HG03196 (cell line): ENCODE results near the gene SUSD2.
"Not testable (repeated sequence)": the region's sequence is repeated elsewhere in the genome, so short reads cannot be mapped to it uniquely, and the experiment has no call there.

Experiments used
- ATAC-seq: cut with Tn5 transposase; IDR thresholded peaks from one replicate; pipeline ENCODE4 v1.9.1; 2021; ENCODE audit not compliant: unreplicated experiment

Gene SUSD2

DNA sequence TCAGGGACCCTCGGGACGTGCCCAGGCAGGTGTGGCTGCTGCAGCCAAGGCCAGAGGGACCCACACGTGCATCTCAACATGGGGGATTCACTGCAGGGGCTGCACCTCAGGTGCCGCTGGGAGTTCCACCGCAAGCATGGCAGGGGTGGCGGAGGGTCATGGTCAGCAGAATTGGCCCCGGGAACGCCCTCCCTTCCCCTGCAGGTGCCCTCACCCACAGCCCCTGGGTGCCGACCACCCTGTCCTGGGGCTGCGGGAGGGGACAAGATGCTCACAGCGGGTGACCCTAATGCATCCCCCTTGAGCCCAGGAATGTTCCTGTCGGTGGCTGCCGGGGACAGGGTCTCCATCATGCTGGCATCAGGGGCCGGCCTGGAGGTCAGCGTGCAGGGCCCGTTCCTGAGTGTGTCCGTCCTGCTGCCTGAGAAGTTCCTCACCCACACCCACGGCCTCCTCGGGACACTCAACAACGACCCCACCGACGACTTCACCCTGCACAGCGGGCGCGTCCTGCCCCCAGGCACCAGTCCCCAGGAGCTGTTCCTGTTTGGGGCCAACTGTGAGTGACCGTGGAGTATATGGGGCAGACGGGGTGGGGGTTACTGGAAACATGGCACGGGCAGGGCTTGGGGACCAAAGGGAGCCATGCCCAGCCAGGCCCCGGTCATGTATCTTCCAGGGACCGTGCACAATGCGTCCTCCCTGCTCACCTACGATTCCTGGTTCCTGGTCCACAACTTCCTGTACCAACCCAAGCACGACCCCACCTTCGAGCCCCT is 5.8 kb downstream of the SUSD2 start:
- no peak for ATAC-seq

DNA sequence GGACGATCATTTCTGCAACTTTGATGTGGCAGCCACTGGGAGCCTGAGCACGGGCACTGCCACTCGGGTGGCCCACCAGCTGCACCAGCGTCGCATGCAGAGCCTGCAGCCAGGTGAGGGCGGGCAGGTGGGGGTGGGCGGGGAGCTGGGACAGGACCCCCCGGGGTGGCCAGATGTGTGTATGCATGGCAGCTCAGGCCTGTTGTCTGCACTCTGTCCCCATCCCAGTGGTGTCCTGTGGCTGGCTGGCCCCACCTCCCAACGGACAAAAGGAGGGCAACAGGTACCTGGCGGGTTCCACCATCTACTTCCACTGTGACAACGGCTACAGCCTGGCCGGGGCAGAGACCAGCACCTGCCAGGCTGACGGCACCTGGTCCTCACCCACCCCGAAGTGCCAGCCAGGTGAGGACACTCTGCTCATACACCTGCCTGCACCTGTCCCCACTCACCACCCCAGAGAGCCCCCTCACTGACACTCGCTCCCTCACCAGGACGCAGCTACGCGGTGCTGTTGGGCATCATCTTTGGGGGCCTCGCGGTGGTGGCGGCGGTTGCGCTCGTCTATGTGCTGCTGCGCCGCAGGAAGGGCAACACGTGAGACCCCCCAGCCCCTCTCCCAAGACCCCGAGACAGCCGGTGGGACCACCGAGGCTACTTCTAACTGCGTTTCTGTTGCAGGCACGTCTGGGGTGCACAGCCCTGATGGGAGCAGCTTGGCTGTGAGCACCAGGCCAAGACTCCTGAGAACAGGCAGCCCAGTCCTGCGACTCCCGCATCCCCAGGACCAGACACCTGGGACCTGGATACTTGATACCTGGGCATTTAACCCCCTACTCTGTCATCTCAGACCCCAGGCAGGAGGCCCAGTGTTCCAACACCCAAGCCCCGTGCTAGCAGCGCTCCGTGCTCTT is 6.7 kb downstream of the SUSD2 start:
- ATAC-seq, result no peak

DNA sequence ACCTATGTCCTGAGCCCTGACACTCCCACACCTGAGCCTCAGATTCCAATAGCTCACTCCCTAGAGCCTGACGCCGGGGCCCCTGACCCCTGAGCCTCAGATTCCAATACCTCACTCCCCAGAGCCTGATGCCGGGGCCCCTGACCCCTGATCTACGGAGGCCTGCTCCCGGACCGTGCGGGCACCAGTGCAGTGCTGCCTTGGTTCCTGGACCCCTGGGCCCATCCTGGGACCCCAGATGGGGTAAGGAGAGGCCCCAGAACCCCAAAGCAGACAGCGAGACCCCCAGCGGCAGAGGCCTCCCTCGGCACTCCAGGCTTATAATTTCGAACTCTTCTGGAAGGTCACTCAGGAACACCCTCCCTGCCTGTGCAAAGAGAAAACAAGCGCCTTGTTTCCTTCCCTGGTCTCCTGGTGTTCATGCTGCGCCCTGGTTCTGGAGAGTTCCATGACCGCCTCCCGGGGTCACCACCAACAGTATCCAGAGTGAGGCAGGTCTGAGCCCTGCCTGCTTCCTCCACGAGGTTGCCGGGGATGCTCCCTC is 7.5 kb downstream of the SUSD2 start:
- no peak for ATAC-seq

DNA sequence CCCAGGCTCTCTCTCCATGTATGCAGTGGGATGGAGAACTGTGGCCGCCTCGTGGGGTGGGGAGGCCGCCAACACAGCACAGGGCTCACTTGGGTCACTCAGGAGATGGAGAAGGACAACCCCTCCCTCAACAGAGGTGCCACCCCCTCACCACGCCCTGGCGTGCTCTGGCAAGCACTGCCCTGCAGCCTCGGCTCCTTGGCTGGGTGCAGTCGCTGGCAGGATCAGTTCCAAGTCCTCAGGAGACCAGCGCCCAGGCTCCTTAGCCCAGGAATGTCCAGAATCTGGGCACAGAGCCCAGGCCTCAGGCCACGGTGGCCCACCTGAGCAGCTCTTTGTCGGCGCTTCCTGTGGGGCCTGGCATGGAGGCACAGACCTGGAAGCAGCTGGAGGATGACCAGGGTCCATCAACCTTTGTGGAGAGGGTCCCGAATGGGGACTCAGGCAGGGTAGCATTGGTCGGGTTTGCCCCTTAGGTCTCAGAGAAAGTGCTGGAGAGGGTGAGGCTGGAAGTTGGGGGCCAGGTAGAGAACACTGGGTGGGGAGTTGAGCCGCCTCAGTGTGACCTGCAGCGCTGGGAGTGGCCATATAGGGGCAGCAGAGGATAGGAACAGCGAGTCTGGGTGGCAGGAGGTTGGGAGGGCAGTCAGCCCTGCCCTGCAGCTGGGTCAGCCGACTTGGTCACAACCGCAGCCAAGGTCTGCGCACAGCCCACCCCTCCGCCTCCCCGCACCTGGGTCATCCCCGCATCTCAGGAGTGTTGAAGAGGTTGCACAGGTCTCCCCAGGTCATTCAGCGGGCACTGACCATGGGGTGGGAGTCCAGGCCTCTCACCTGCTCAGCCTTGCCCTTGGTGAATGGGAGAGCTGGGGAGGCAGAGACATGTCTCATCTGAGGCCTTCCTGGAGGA is 8.2 kb downstream of the SUSD2 start:
- no peak for ATAC-seq

DNA sequence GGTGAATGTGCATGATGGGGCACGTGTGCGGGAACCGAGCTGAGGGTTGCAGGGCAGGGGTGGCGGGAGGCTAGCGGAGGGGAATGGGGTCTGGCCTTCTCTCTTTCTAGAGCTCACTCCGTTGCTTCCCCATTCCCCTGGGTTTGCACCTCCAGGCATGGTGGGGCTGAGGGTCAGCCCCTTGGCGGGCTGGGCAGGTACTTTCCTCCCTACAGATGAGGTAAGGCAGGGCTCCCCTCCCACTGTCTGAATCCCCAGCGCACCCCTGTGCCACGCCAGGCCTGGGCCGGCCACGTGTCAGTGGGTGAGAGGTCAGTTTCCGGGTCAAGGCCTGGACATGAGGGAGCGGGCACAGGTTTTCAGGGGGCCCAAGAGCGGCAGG is 8.9 kb downstream of the SUSD2 start:
- ATAC-seq, result no peak

DNA sequence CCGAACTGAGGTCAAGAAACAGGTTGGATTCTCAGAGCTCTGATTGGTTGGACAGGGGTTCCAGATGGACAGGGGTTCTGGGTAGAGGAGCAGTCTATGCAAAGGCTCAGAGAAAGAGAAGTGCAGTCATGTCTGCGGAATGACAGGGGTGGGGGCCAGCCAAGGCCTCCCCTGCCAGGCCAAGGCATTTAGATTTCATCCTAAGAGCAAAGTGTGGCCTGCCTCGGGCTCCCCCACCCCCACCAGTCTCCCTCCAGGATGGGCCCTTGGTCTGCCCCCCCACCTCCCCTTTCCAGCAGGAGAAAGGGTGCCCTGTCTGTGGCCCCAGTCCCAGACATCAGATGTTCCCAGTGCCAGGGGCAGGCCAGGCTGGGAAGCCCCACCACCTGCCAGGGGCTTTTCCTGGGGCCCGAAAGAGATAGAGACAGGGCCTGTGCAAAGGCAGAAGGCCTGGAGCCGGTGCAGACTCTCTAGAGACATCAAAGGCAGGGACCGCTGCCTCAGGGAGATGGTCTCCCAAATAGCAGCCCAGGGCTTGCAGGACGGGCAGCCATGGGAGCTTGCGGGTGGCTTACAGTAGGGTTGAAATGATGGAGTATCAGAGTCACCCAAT is 9.4 kb downstream of the SUSD2 start:
- no peak for ATAC-seq

DNA sequence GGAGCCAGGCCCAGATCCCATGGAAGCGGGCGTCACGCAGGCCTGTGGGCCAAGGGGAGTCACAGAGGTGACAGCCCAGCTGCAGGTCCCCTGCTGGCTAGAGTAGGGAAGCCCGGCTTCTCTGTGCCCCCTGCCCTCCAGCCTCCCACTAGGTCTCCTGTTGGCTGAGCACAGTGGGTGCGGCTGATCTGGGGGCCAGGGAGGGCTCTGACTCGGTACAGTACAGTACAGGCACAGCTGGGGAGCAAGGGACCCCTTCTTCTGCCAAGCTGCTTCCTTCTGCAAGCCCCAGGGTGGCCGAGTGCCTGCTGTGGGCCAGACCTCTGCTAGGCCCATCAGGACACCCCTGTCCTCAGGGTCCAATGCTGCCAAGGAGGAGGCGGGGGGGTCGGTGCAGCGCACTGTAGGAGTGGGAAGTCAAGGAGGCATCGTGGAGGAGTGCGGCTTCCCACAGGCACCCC is 10.1 kb downstream of the SUSD2 start:
- ATAC-seq, result no peak

DNA sequence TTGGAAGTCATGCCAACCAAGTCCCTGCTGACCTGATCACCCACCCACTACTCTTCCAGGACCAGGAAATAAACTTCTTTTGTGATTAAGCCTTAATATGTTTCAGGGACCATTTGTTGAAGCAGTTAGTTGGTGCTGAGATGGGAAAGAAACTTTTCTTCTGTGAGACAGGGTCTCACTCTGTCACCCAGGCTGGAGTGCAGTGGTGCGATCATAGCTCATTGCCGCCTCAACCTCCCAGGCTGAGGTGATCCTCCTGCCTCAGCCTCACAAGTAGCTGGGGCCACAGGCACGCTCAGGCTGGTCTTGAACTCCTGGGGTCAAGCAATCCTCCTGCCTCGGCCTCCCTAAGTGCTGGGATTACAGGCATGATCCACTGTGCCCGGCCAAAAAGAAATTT is 10.6 kb downstream of the SUSD2 start:
- ATAC-seq, result no peak

DNA sequence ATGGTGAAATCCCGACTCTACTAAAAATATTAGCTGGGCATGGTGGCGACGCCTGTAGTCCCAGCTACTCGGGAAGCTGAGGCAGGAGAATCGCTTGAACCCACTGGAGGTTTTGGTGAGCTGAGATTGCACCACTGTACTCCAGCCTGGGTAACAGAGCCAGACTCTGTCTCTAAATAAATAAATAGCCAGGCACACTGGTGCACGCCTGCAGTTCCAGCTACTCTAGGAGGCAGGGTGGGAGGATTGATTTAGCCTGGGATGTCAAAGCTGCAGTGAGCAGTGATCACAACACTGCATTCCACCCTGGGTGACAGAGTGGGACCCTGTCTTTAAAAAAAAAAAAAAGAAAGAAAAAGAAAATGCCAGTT is 17.4 kb downstream of the SUSD2 start:
- no peak for ATAC-seq

DNA sequence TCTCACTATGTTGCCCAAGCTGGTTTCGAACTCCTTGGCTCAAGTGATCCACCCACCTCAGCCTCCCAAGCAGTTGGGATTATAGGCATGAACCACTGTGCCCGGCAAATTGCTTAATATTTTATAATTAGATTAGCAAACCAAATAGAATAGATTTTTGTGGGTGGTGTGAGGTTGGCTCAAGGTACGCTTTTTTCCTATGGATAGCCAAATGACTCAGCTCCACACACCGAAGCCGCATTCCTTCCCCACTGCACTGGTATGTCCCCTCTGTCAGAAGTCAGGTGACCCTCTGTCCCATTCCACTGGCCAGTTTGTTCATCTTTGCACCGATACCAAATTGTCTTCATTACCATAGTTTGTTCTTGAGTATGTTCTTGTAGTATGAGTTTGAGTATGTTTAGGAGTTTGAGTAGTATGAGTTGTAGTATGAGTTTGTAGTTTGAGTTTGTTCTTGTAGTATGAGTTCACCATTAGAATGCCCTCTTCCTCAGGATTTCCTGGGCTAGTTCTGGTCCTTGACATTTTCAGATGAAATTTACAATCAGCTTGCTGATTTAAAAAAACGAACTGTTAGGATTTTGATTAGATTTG is 19.4 kb downstream of the SUSD2 start:
- ATAC-seq, result no peak

DNA sequence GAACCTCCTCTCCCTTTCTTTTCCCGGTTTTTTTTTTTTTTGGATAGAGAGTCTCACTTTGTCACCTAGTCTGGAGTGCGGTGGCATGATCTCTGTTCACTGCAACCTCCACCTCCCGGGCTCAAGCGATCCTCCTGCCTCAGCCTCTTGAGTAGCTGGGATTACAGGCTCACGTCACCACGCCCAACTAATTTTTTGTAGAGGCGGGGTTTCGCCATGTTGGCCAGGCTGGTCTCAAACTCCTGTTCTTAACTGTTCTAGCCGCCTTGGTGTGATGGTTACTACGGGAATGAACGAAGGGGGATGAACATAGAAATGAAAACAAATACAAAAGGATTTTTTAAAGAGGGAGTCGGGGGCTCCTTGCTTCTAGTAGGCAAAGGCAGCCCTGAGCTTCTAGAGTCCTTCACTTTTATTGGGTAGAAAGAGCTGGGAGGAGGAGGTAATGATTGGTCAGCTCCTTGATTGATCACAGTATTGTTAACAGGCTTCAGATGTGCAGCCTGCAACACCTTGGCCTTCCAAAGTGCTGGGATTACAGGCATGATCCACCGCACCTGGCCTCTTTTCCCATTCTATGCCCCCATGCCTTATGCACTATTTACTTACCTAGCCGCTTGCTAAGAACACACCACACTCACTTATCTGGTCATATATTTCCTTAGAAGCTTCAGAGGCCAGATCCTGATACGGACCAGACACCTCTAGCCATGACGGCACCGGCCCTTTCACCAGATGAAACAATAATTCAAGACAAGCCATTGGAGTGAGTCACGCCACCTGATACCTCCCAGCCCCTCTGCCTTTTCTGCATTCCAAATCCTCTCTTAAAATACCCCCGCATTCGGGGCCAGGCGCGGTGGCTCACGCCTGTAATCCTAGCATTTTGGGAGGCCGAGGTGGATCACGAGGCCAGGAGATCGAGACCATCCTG is 20.7 kb downstream of the SUSD2 start:
- ATAC-seq, result no peak

DNA sequence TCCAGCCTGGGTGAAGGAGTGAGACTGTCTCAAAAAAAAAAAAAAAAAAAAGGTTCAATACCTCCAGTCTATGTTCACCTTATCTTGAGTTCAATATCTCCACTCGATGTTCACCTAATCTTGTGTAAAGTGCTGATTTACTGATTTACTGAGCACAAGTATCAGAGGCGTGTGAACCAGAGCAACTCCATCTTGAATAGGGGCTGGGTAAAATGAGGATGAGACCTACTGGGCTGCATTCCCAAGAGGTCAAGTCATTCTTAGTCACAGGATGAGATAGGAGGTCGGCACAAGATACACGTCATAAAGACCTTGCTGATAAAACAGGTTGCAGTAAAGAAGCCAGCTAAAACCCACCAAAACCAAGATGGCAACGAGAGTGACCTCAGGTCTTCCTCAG is 22.6 kb downstream of the SUSD2 start:
- ATAC-seq, result not testable (repeated sequence)

DNA sequence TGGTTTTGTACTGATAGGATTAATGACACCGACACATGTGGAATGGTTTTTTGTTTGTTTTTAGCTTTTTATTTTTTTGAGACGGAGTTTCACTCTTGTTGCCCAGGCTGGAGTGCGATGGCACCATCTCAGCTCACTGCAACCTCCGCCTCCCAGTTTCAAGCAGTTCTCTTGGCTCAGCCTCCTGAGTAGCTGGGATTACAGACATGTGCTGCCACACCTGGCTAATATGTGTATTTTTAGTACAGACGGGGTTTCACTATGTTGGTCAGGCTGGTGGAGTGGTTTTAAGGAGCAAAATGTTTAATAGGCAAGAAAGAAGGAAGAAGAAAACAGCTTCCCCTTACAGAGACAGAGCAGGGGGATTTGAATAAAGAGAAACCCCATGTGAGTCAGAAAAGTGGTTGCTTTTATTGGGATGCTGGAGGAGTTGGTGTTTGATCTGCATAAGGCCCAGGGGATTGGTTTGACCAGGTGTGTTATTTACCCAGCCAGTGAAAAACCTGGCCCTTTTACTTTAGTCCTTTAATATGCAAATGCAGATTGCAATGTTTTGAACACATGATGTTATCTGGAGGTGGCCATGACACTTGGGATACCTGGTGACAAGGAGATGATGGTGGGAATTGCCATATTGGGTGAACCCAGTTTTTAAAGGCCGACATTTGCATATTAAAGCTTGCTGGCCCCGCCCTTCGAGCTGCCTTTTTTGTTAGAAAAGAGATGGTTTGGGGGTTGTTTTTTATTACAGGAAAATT is 24.3 kb downstream of the SUSD2 start:
- ATAC-seq, result no peak

DNA sequence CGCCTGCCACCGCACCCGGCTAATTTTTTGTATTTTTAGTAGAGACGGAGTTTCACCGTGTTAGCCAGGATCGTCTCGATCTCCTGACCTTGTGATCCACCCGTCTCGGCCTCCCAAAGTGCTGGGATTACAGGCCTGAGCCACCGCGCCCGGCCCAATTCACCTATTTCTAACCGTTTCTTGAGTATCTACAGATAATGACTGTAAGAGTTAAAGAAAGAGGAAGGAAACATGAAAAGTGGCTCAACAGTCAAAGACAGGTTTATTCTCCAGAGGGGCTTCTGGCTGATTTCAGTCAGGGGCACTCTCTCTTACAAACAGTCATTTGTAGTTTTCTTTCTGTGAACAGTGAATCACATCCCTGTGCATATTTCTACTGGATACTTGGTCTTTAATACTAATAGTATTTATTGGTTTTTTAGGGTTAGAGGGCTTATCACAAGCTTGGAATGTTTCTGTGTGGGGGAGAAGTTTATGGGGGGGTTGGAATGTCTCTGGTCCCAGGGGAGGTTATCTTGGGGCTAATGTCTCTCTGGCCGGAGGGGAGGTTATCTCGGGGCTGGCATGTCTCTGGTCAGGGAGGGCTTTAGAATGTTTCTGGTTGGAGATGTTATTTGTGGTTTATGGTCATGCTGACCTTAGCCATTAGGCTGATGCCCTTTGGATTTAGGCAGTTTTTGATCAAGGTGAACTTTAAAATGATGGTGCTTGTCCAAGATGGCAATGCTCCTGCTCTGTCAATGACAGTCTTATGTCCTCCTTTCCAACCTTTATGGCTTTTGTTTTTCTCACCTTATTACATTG is 25.4 kb downstream of the SUSD2 start:
- ATAC-seq, result not testable (repeated sequence)

DNA sequence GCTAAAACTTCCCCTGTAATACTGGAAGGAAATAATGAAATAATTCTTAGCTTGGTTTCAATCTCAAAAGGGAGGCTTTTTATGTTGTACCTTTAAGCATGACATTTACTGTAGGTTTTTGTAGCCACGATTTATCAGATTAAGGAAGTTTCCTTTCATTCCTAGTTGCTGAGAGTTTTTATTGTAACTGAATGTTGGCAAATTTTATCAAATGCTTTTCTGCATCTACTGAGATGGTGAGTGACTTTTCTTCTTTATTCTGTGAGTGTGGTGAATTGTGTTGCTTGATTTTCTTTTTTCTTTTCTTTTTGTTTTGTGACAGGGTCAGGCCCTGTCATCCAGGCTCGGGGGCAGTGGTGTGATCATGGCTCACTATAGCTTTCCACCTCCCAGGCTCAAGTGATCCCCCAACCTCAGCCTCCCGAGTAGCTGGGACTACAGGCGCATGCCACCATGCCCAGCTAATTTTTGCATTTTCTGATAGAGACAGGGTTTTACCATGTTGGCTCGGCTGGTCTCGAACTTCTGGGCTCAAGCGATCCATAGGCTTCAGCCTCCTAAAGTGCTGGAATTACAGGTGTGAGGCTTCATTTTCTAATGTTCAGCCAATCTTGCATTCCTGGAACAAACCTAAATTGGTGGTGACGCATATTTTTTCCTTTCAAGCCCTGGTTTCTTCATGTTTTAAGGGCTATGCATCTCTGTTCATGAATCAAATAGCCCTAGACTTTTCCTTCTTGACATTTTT is 26.2 kb downstream of the SUSD2 start:
- ATAC-seq, result no peak

DNA sequence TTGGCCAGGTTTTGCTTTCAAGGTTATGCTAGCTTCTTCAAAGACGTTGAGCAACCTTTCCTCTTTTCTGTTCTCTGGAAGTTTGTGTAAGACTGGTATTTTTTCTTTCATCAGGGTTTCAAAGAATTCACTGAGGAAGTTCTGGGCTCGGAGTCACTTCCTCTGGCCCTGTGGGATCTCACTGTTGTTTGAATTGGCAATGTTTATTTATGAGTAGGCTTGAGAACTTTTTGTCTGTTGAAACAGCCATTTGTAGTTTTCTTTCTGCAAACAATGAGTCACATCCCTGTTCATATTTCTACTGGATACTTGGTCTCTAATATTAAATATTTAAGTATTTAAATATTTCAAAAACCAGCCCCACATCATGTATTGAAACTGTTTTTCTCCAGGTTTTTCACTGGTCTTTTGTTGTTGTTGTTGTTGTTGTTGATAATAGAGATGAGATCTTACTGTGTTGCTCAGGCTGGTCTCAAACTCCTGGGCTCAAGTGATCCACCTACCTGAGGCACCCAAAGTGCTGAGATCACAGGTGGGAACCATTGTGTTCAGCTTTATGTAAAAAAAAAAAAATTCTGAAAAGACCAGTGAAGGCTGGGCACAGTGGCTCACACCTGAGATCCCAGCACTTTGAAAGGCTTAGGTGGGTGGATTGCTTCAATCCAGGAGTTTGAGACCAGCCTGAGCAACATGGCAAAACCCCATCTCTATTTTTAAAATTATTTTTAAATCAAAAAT is 26.9 kb downstream of the SUSD2 start:
- no peak for ATAC-seq
